AG20443 (cell line): ENCODE data around the gene NTM.
A peak's percentile ranks its signal among the peaks of the same experiment; 100 is the strongest.
"Not testable (repeated sequence)": the region's sequence is repeated elsewhere in the genome, so short reads cannot be mapped to it uniquely, and the experiment has no call there.

ENCODE experiments used
- DNase-seq: peaks from one replicate; pipeline ENCODE4 v3.0.0; 2012; ENCODE audit warnings: low spot score, mixed read lengths

NTM gene

DNA sequence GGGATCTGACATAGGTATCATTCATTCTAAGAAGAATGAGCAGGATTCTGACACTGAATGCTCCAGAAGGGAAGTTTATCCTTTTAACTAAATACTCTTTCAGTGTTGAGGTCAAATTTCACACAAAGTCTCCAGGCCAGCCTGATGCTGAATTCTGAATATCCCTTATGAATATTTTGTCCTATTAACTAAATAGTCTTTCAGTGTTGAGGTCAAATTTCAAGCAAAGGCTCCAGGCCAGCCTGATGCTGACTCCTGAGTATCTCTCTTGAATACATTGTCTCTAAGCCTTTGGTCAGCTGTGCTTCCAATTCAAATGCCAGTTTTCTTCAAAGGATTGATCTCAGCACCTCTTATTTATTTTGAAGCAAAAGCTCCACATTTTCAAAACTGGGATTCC is 676.8 kb downstream of the NTM start:
- DNase-seq = no peak

DNA sequence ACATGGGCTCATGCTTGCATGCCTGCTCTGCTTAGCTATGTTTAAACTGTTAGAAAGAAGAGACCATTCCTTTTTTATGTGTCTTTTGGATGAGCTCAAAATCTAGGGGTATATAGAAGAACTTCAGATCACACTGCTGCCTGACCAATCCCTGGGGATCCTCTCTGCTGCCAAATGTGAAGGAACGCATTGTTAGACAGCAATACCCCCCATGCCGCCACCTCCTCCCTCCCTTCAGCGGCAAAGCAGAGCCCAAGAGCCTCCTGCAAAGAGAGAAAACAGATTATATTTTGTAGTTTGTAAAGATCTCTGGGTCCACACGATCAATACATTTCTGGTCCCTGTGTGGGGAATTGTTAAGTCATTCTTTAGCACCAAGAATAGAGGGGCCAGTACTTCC is 677.6 kb downstream of the NTM start:
- DNase-seq = no peak

DNA sequence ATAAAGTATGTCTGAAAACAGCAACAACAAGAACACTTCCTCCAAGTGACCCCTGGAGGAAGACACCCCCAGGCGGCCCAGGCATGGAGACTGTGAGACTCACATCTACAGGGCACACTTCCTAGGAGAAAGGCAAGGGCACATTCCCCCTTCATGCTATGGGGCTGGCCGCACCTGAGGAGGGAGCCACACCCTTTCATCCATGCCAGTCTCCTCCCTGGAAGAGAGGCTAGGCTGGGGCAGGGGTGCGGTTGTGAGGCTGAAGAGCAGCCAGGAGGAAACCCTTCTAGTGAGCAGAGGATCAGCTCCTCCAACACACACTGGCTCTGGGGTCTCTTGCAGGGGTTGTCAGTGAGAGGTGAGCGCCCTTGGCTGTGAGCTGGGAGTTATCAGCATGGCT is 678.8 kb downstream of the NTM start:
- DNase-seq = no peak

DNA sequence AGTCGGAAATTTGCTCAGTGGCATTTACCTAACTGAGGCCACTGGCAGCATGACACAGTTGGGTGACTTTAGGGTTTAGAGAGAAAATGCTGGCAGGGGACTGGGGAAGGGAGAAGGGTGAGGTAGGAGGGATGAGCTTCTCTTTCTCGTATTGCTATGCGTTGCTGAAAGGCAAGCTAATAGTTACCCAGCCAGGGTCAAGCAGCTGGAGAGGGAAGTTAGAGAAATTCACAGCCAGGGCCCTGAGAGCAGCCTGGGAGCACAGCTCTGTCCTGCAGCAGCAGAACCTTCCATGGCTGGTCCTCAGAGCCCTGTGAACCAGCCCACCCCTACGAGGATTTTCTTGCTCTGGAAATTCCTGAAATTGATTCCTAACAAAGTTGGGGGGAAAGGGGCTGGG is 679.6 kb downstream of the NTM start:
- DNase-seq = no peak

DNA sequence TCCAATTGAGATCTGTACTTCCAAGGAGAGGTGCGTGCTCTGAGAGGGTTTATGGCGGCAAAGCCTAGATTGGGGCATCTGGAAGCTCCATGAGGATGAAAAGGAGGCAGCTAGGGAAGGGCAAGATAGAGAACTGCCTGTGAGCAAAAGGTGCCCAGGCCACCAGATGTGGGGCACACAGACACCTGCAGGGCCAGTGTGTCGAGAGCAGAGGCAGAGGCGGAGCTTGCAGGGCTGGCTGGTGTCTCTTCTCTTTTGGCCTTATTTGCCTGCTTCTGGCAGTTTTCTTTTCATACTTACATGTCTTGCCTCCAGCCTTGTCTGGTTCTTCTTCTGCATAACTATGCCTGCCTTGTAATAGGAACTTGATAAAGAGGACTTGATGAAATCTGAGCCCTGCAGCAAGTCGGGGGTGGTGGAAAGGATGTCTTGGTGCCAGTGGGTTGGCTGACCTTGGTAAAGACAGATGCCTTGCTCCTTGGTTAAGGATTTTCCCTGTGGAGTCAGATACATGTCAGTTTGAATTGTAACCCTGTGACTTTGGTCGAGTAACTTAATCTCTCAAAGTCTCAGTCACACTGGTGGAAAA is 680.3 kb downstream of the NTM start:
- no peak for DNase-seq

DNA sequence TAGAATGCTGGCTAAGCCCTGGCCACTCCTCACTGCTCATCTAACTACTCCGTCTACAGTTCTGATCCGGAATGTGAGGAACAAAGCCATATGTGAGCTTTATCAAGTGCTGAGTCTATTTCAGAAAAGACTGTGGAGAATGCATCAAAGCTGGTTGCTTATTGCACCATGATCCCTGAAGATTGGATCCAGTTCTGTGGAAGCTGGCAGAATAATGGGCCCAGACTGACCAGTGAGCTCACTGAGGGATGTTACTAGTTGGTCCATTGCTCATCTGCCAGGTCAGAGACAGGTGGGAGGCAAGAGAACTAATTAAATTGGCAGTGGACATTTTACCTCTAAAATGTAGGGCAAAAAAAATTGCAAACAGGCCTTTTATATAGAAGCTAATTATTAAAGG is 681.3 kb downstream of the NTM start:
- DNase-seq = no peak

DNA sequence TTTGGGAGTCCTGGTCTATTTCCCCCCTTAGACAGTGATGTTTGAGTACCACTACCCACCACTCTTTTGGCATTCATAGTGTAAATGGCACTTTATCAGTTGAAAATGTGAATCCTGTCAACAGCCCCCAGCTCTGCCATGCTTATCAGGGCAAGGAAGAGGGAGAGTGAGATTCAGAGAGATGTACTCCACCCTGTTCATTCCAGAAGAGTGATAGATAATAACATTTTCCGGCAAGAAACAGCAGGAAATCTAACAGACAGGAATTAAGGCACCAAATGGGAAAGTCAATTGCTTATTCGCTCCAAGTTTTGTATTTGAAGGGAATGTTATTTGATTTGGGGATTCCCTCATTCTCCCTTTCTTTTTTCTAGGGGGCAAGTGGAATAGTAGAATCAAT is 681.9 kb downstream of the NTM start:
- DNase-seq = no peak

DNA sequence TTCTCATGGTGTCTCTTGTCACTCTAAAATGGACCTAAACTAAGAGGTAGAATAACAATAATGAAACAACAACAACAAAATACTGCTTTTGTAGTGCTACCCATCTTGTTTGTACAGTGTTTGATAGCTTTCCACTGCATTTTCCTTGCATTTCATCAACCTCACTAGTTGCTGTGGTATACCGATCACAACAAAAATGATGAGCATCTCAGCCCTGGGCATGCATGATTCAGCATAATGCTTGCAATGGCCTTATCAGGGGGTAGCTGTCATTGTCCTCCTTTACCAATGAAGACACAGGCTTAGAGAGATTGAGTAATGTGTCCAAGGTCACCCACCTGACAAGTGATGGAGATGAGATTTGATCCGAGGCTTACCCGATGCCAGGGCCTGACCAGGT is 682.5 kb downstream of the NTM start:
- DNase-seq = no peak

DNA sequence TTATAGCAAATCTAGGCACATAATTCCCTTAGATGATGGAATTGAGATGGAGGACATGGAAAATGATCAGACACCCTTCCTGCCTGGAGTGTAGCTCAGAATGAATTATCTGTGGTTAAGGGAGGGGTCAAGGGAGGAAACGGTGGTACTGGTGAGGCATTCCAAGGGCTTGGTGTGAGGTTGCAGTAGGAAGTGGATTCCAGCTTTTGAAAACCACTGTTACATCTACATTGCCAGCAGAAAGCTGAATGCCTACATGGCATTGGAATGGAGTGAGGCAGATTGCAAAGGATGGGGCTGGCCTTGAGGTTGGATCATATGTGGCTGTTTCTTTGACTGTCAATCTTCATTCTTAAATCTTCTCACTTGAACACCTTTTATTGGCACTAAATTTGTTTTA is 684.4 kb downstream of the NTM start:
- peak; percentile 85 for DNase-seq

DNA sequence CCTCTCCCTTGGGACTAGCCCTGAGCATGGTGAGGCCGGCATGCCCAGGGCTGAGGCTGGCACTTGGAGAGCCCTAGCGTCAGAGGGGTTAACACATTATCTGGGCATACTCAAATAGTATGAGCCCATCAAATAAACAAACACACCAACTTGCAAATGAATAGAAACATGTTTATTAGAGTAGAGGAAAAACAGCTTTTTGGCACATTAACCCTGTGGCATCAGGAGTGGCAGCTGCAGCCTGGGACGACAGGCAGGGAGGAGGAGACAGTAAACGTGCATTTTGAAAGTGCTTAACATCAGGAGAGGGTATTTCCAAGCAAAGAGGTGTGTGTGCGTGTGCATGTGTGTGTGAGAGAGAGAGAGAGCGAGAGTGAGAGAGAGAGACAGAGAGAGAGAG is 684.9 kb downstream of the NTM start:
- DNase-seq = no peak

DNA sequence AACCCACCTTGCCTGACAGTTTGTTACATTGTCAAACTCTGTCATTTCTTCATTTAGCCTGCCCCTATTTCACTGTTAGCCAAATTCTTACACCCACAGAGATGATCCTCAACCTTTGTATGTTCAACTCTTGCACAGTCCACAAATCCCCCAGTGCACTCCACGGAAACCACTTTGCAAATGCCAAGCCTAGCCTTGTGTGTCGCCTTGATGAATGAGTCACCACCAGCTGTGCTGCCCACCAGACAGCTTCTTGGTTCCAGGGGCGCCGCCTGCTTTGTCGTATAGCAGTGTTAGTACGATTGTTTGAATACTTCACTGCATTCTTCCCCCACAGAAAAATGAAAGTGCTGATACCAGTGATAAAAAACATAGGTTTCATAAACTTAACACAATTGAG is 686.3 kb downstream of the NTM start:
- peak; percentile 29 for DNase-seq

DNA sequence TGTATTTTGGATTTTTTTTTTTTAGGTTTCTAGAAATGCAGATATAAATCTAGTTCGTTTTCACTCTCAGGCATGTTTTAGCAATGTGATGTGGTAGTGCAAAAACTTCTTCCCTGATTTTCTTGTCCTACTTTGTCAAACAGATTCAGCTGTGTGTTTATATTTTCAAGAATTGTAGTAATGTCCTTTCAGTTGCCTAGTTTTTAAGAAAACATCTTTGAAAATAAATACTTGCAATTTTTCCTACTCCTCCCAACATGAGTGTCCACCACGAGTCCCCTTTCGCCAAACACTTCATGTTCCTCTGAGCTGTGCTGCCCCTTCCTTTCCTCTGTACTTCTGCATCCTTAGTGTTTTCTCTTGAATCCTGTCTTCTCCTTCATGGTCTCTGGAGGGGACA is 686.9 kb downstream of the NTM start:
- no peak for DNase-seq

DNA sequence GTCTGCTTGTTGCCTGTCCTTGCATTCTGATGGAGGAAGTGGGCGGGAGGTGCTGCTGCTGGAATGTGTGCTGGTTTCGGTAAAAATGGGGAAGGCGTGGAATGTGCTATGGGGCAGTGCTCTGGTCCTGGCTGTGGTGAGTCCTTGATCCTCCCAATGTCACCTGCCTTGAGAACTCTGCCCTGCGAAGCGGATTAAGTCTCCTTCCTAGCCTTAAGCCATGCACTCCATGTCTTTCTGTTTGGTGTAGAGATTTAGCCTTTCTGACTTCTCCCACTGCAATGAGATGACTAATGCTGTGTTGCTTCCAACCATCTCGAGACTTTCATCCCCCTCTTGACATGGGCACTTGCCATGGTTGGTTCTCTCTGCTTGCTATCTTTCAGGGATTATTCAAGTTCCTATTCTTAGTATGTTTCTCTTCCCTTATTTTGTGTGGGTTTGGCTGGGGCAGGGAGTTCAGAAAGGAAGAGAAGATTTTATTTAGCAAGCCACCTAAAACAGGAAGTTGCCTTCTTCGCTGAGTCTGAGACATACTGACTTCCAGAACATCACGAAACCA is 687.9 kb downstream of the NTM start:
- peak; percentile 34 for DNase-seq

DNA sequence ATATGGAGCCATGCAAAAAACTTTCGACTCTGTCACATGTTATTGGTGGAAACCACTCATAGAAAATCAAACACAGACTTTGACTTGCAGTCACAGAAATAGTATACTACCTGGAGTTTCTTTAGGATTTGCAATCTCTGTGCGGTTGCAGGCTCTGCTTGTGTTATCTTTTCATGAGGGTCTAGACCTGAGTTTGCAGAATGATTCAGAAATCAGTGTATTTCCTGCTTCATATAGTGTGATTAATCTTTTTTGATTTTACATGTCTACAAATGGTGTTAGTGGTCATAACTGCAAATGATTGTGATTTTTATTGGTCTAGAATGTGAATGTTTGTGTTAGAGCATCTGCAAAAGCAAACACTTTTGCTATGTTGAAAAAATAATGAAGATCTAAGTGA is 690.2 kb downstream of the NTM start:
- no peak for DNase-seq

DNA sequence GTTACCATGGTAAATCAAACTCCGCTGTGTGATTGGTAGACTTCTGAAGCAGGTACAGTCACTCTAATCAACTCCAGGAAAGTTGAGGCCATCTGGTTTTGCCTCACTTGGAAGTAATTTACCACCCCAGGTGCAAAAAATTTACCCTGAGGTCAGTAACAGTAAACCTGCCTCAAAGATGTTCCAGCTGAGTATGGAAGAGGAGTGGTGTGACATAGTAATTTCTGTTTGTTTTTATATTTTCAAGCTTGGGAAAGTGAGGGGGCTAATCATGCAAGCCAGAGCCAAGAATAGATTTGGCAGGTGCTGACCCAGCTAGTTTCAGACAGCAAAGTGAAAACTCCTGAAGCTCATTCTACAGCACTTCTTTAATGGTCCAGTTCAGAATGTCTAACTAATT is 691.6 kb downstream of the NTM start:
- no peak for DNase-seq

DNA sequence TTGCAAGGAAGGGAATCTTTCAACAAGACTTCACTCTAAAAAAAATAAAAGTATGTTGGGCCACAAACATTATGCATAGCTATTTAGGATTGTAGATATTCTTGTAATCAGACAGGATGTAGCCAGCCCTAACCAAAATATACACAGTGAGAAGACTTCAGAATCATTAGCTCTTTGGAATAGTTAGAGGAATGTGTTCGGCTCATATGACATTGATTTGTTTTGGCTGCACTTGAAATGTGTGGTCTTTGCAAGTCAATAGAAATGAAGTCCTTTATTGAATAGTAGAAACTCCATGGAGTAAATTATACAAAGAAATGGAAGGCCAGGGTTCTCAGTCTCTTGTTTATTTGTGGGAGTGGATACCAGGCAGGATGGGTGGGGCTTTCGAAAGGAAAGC is 692.1 kb downstream of the NTM start:
- DNase-seq = no peak

DNA sequence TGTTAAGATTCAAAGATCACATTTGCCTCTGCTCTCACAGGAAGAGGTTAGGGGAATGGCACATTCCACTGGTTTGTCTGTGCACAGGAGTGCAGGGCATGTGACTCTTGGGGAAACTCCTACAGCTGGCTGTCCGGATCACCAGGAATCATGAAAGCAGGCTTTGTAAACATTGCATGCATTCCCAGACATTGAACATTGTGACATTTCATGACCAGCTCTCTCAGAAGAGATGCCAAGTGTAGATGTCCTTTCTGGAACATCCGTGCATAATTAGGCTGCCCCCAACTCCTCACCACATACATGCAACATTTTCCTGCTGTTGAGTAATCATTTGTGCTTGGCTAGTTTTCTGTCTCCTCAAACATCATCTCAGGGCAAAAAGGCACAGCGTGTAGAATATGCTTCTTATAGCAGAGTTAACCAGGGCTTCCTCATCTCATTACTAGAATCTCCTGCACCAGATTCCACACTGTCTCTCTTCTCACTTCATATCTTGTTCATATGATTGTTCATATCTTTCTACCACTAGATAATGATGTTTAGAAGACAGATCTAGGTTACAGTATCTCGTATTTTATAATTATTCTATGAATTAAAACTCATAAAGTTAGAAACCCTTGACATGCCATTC is 694.7 kb downstream of the NTM start:
- DNase-seq = peak; percentile 89

DNA sequence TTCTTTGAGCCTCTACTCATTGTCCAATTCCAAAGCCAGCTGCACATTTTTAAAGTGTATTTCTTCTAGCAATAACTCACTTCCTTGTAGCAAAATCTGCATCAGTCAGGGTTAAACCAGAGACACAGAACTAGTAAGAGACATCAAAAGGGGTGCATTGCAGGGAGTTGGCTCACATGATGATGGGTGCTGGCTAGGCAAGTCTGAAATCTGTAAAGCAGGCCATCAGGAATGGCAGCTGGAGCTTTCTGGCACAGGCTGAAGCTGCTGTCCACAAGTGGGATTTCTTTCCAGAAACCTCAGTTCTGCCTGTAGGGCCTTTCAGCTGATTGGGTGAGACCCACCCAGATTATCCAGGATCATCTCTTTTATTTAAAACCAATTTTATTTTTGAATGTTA is 698.1 kb downstream of the NTM start:
- no peak for DNase-seq

DNA sequence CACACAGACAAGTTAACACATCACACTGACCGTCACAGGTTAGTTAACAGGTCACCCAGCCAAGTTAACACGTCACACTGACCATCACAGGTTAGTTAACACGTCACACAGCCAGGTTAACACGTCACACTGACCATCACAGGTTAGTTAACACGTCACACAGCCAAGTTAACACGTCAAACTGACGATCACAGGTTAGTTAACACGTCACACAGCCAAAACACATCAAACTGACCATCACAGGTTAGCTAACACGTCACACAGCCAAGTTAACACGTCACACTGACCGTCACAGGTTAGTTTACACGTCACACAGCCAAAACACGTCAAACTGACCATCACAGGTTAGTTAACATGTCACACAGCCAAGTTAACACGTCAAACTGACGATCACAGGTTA is 699.2 kb downstream of the NTM start:
- not testable (repeated sequence) for DNase-seq

DNA sequence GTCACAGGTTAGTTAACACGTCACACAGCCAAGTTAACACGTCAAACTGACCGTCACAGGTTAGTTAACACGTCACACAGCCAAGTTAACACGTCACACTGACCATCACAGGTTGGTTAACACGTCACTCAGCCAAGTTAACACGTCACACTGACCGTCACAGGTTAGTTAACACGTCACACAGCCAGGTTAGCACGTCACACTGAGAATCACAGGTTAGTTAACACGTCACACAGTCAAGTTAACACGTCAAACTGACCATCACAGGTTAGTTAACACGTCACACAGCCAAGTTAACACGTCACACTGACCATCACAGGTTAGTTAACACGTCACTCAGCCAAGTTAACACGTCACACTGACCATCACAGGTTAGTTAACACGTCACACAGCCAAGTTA is 700.5 kb downstream of the NTM start:
- DNase-seq = not testable (repeated sequence)

DNA sequence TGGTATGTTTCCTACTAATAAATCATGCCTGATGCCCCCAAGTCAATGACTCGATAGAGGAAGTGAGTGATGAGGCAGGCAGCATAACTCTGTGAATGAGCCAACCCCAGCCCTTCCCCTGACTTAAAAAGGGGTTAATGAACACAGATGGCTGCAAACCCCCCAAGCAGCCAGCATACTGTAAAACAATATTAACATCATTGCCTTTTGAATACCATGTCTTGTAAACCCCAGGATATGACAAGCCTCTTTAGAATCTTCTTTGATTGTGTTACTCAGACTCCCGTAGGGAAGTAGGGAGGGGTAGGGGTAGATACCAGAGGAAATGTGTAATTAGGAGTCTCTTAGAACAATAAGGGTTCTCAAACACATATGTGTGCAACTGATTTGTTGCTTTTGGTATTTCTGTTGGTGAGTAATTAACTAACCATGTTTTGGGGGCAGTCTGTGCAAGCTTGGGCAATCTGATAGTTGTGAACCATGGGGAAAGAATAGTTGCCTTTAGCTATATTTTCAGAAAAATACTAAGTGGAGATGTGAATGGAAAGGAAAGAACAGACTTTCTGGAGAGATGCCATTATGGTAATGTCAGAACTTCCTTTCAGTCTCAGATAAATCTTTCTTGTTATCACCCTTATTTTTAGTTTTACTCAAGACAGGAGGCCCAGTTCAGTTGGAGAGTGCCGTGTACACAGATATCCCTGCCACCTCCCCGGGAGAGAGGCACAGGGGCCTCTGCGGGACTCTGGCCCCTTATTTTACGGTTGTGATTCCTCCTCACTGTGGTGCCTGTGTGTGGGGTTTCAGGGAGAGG is 701.8 kb downstream of the NTM start:
- DNase-seq = peak; percentile 80

DNA sequence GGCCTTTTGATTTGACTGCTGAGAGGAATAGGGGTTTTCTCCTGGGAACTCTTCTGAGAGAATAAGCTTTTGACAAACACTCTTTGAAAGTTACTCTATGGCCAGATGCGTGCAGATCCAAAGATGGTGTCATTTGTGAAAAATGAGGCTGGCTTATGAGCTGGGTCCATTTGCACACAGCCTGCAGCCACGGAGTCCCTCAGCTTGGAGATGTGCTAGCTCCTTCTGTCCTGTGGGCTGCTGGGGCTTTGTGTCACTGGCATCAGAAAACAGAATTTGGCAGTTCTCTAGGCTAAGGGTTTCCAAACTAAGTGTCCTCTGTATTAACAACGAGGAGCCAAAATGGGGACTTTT is 702.4 kb downstream of the NTM start:
- peak; percentile 72 for DNase-seq

DNA sequence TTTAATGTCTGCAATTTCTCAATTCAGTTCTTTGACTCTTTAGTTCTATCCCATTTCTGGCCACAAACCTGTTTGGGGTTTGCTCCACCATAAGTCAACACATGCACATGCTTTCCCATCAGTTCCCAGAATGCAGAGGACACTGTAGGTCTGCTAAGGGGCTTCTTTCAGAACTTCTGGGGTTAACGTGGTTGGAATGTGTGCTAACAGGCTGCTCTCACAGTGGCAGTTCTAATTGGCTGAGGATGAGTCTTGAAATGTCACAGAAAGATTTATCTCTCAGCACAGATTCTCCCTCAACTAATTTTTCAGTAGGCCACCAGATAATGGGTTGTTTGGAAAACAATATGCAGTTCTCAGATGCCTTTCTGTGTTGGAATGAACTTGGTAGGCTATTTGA is 703.4 kb downstream of the NTM start:
- no peak for DNase-seq
